ENCODE data around the gene ACADSB.

ACADSB gene

GRCh38 chr10:123007558-123008354 is 1.1 kb upstream of the ACADSB start:
- DNase-seq, result no peak

GRCh38 chr10:123009105-123009820 is 457 bp downstream of the ACADSB start:
- DNase-seq, result peak; percentile 33

- no peak for DNase-seq
Observed at GRCh38 chr10:123011987-123012386, 3.2 kb downstream of the ACADSB start.

GRCh38 chr10:123013456-123014419 is 4.9 kb downstream of the ACADSB start:
- DNase-seq, result no peak

- DNase-seq, result no peak
Observed at GRCh38 chr10:123014772-123015171, 6.0 kb downstream of the ACADSB start.

GRCh38 chr10:123016228-123016627 is 7.4 kb downstream of the ACADSB start:
- DNase-seq, result no peak

GRCh38 chr10:123017421-123018165 is 8.8 kb downstream of the ACADSB start:
- DNase-seq, result no peak

- no peak for DNase-seq
Observed at GRCh38 chr10:123018531-123018930, 9.7 kb downstream of the ACADSB start.

- no peak for DNase-seq
Observed at GRCh38 chr10:123019264-123019663, 10.5 kb downstream of the ACADSB start.

GRCh38 chr10:123019941-123020703 is 11.3 kb downstream of the ACADSB start:
- DNase-seq, result no peak

GRCh38 chr10:123021517-123021916 is 12.7 kb downstream of the ACADSB start:
- no peak for DNase-seq

- no peak for DNase-seq
Observed at GRCh38 chr10:123024540-123024939, 15.7 kb downstream of the ACADSB start.

- no peak for DNase-seq
Observed at GRCh38 chr10:123026302-123026701, 17.5 kb downstream of the ACADSB start.

GRCh38 chr10:123027861-123028260 is 19.1 kb downstream of the ACADSB start:
- no peak for DNase-seq

GRCh38 chr10:123031124-123031523 is 22.3 kb downstream of the ACADSB start:
- DNase-seq, result no peak

GRCh38 chr10:123034332-123034731 is 25.5 kb downstream of the ACADSB start:
- no peak for DNase-seq

GRCh38 chr10:123035467-123036086 is 26.8 kb downstream of the ACADSB start:
- DNase-seq, result no peak

- DNase-seq, result no peak
Observed at GRCh38 chr10:123038782-123039631, 30.2 kb downstream of the ACADSB start.

GRCh38 chr10:123039632-123039930 is 30.8 kb downstream of the ACADSB start:
- no peak for DNase-seq

- DNase-seq, result no peak
Observed at GRCh38 chr10:123042708-123043408, 34.1 kb downstream of the ACADSB start.

All from left hindlimb (tissue), 1 donor.